Stomach (tissue), 4 donors: ENCODE measurements around the gene ITGA2.

Source experiments
- CTCF ChIP-seq, 7 experiments: fragments of 450-650 bp in 4 of 7; fragments of 200-600 bp in 3 of 7; sonication (generic) in 3 of 7; IDR thresholded peaks; one replicate each; pipeline ENCODE4 v1.5.1; 2016 to 2019; ENCODE audit warnings: antibody characterized with exemption in 7 of 7, control low read depth in 2 of 7, mild to moderate bottlenecking in 1 of 7
- POLR2A ChIP-seq, 4 donors: fragments of 450-650 bp; IDR thresholded peaks; one replicate each; pipeline ENCODE4 v1.6.1; 2016; ENCODE audit warnings: antibody characterized with exemption in 4 of 4, control low read depth in 2 of 4, mild to moderate bottlenecking in 1 of 4, moderate library complexity in 1 of 4

DNA sequence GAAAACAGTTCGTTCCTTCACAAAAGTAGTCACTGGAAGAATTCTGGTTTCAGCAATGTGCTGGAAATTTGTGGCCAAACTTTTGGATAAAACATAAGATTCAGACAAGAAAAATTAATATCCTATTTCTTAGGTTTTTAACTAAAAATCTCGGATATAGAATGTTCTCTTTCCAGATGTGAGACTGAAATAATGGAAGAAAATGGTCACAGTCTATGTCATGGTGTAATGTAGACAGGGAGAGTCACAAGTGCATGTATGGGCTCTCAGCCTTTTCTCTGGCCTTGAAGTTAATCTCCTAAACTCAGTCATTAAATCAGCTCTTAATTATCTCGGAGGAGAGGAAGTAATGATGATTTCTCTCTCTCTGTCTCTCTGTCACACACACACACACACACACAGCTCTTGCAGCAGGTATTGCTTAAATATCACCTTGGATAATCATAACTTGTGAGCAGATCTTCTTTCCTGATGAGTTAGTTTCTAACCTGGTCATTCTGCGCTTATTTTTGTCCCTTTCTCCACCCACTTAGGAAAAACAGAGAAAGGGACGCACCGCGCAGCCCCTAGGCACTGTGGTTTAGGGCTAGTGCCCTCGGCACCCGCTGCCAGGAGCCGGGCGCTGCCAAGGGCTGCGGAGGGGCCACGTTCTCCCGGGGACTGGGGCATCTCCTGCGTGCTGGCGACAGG, 672 bp upstream of the ITGA2 start:
- TF ChIP-seq CTCF (IDR thresholded peaks at IDR 0.05) (no peak), POLR2A (IDR thresholded peaks at IDR 0.05) (no peak)
